GM18861 (cell line): ENCODE measurements around the gene SLC49A3.
"Not testable (repeated sequence)": the region's sequence is repeated elsewhere in the genome, so short reads cannot be mapped to it uniquely, and the experiment has no call there.

Experiments used
- ATAC-seq: cut with Tn5 transposase; IDR thresholded peaks from one replicate; pipeline ENCODE4 v1.9.1; 2021; ENCODE audit not compliant: unreplicated experiment

SLC49A3 gene

DNA sequence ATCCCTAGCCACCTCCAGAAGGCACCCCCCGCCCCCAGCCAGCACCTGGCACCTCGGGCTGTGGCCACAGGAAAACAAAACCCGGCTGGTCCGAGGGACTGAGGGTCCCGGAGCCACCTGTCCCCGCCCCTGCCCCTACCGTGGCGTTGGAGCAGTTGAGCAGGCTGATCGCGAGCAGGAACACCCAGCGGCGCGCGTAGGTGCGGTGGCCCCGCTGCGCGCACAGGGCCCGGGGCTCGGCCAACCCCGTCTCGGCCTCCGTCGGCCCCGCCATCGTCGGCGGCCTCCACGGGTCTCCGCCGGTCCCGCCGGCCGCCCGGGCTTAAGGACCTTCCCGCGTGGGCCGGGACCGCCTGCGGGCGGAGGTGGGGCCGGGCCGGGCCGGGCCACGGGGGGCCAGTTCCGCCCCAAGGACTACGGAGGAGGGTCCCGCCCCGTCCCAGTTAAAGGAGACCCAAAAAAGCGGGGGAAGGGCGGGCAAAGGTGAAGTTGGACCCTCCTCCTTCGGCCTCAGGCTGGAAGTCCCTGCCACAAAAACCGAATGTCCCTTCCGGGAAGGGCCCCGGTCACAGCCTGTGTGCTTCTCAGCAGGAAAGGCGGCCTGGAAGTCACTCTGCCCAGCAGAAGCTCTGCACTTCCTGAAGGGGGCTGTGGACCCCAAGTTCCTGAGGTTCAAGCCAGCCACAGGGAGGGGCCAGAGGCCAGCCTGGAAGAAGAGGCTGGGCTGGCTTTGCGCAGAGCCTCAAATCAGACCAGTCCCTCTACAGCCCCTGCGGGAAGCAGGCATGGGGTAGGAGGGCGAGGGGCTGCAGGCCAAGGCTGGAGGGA is at the start of gene SLC49A3:
SLC49A3 (minus strand) TSS at position 298 of the 828 bp plus-strand sequence; CDS start at position 274, 24 bp downstream.
- no peak for ATAC-seq

DNA sequence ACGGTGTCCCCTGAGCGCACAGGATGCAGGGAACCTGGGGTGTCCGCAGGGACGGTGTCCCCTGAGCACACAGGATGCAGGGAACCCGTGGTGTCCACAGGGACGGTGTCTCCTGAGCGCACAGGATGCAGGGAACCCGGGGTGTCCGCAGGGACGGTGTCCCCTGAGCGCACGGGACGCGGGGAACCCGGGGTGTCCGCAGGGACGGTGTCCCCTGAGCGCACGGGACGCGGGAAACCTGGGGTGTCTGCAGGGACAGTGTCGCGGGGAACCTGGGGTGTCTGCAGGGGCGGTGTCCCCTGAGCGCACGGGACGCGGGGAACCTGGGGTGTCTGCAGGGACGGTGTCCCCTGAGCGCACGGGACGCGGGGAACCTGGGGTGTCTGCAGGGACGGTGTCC is 47.6 kb upstream of the SLC49A3 start:
- not testable (repeated sequence) for ATAC-seq

DNA sequence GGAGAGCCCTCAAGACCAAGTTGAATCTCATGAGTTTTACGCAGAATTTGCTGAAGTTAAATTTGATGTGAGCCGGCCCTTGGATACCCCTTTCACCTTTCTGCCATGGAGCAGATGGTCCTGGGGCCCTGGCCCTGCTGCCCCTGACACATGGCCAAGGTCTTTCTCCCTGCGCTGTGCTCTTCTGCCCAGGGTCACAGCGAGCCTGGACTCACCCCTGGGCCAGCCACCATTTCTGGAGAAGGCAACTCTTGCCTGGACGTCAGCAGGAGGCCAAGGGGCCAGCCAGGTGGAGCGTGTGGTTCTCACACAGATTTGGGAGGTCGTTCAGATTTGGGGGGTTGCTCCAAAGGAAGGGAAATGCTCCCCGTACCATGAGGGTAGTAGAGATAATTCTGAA is 46.6 kb upstream of the SLC49A3 start:
- ATAC-seq = no peak

DNA sequence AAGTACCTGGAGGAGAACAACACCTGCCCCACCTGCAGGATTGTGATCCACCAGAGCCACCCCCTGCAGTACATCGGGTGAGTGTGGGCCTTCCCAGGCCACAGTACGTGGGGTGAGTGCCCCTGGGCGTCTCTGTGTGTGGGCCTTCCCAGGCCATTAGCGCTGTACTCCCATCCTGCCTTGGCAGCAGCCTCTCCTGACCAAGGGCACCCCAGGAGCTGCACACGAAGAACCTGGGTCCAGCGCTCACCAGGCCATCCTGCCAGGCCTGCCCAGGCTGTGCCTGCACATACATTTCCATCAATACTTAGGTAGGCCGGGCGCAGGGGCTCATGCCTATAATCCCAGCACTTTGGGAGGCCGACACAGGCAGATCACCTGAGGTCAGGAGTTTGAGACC is 46.0 kb upstream of the SLC49A3 start:
- ATAC-seq = no peak

DNA sequence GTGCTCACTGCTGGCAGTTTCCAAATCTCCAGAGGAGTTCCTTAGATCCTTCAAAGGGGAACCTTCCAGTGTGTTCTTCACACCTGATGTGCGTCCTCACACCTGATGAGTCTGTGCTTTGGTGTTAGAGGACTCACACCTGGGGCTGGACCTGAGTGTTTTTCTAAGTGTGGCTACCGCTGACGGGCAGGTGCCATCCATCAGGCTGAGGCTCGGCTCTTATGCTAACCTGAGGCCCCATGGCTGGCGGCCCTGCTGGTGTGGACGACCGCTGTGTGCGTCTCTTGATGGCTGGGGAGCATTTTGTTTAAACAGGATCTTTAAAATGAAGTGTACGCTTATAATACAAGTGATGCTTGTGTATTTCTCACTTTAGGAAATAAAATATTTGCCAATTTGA is 45.1 kb upstream of the SLC49A3 start:
- no peak for ATAC-seq

DNA sequence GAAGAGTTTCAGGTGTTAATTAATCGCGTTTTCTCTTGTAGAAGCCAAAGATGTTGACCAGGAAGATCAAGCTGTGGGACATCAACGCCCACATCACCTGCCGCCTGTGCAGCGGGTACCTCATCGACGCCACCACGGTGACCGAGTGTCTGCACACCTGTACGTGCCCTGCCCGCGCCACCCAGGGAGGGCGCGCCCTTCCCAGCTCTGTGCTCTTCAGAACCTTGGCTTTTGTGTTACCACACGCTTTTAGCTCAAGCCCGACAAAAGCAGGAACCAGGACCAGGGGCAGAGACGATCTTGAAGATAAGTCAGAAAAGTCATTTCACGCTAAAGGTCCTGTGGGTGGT is 44.7 kb upstream of the SLC49A3 start:
- no peak for ATAC-seq

DNA sequence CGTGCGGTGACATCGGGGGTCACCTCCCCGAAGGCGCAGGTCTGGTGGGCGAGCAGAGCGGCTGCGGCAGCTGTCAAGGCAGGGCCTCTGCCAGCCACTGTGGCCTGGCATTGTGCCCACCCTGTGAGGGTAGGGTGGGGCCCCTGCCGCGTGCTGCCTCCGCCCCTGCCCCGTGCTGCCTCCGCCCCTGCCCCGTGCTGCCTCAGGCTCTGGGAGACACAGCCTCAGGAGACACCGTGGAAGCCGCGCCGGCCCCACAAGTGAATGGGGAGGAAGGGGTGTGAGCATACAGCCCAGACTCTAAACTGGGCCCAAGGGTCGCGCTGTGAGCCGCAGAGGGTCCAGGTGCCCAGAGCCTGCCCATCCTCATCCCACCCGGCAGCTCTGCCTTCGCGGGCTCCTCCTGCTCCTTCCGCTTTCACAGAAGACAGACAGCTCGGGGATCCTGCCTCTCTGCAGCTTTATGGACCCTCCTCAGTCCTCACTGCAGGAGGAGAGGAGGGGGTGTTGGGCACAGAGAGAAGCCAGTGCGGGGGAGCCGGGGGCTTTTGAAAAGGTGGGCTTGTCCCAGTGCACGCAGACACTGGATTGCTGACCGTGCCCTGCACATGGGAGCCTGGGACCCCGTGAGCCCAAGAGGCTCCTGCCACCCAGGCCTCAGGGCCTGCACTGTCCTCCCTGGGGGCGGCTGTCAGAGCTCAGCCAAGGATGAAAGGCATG is 44.1 kb upstream of the SLC49A3 start:
- ATAC-seq = no peak

DNA sequence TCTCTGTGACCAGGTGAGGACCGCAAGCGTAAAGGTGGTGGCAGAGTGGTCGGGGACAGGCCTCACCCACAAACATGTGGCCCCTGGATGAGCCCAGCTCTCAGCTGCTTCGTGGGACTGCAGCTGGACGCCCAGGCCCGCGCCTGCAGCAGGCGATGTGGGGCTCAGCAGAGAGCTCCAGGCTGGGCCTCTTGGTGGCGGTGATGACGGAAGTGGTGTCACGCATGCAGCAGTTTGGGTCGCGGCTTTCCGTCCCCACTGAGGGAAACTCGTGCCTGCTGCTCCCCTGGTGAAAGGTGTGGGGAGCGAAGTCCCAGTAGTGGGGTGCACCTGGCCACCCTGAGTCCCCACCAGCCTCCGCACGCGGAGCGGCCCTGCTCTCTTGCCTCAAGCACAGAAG is 43.5 kb upstream of the SLC49A3 start:
- ATAC-seq = no peak

DNA sequence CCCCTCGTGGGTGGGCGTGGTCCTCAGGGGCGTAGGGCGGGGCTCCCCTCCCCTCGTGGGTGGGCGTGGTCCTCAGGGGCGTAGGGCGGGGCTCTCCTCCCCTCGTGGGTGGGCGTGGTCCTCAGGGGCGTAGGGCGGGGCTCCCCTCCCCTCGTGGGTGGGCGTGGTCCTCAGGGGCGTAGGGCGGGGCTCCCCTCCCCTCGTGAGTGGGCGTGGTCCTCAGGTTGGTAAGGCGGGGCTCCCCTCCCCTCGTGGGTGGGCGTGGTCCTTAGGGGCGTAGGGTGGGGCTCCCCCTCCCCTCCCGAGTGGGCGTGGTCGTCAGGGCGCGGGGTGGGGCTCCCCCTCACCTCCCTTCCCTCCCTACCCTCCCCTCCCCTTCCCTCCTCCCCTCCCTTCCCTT is 43.0 kb upstream of the SLC49A3 start:
- ATAC-seq = not testable (repeated sequence)

DNA sequence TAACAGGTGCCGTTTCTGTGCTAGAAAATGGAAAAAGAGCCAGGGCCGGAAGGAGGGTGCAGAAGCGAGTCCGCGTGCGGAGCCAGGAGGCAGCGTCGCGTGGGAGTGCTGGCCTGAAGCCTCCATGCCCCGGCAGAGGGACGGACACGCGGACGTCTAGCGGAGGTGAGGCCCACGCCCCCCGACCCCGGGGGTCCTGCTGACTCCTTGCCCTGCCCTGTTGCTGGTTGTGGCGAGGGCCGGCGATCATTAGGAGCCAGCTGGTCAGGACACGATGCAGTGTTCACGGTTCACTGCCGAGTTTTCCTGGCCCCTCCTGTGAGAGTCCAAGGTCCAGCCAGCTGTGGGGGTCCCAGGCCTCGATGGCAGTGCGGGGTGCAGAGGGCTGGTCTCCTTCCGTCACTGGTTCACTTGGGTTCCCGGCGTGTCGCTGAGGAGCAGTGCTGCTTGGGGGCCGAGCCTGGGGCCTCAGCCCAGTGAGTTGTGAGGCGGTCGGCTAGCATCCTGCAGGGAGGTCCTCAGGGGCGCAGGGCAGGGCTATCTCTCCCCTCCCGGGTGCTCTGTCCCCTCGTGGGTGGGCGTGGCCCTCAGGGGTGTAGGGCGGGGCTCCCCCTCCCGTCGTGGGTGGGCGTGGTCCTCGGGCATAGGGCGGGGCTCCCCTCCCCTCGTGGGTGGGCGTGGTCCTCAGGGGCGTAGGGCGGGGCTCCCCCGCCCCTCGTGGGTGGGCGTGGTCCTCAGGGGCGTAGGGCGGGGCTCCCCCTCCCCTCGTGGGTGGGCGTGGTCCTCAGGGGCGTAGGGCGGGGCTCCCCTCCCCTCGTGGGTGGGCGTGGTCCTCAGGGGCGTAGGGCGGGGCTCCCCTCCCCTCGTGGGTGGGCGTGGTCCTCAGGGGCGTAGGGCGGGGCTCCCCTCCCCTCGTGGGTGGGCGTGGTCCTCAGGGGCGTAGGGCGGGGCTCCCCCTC is 42.3 kb upstream of the SLC49A3 start:
- not testable (repeated sequence) for ATAC-seq

DNA sequence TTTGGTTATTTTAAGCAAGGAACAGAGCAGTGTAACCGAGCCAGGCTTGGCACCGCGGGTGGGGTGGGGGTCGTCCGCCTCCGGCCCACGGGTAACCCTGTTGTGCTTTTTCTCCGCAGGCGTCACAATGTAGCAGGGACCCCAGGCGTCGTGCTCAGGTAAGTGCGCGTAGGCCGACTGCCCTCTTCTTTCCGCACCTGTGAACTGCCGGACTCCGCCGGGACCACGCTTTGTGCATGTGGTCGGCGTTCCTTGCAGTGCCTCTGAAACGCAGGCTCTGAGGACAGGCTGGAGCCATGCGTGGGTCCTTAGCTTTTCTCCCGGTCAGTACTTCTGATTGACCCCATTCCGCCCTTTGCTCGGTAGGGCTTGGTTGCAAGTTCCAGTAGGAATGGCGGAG is 41.6 kb upstream of the SLC49A3 start:
- no peak for ATAC-seq

DNA sequence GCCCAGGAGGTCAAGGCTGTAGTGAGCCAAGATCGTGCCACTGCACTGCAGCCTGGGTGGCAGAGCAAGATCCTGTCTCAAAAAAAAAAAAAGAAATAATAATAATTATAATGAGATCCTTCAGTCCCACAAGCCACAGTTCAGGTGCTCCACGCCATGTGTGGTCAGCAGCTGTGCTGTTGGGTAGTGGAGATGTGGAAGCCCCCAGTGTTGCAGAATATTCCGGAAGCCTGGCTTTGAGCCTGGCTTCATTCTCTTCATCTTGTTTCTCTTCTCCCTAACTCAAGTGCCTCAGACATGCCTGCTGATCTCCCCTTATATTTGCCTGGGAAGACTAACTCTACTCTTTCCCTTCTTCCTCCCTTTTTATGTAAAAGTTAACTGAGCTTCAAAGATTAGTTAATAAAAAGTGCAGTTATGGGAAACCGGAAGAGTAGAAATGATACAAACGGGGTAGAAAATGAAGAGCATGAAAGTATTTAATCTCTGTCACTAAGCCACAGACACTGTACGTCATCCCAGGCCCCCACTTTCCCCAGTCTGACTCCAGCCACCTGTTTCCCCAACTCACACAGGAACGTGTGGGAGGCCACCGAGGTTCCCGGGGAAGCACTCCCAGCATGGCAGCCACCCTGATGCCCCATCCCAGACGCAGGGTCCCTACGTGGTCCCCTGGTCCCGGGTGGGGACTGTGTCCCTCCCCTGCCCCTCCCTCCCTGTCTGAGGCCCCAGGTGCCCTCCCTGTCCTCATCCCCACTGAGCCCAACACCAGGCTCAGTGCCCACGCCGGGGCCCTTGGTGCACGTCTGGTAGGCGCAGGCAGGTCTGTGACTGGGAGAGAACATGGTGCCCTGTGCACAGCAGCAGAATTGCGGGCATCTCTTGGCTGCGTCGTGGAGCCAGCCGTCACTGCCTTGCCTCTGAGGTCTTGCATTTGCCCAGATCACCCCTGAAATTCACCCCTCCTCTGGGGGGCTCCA is 40.7 kb upstream of the SLC49A3 start:
- ATAC-seq = no peak

DNA sequence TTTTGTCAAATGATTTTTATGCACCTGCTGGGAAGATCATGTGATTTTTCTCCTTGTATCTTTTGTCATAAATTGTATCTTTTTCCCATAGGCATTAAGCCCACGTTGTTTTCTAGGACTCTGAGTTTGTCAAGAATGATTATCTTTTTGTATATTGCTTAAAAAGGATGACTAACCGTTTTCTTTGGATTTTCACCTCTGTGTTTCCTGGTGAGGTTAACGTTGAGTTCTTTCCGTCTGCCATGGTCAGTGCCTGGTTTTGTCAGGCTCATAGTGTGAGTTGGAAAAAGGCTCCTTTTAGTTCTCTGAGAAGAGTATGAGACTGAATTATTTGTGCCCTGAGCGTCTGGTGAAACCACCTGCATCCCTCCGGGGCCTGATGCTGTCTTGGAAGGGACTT is 38.6 kb upstream of the SLC49A3 start:
- no peak for ATAC-seq

DNA sequence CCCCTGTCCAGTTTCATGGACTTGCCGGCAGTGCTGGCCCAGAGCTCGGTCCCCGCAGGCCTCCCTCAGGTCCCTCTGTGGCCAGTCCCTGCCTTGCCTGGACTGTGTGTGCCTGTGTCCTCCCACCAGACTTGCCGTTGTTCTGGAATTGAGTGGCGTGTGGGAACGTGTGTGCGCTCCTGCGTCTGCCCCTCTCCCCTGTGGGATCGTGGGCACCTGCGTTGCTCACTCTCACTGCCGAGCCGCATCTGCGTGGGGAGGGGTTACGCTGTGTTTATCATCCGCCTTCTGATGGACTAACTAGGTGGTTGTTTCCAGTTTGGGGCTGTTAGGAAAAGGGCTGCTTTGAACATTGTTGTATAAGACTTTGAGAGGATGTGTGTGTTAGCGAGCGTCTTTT is 37.9 kb upstream of the SLC49A3 start:
- ATAC-seq = no peak

DNA sequence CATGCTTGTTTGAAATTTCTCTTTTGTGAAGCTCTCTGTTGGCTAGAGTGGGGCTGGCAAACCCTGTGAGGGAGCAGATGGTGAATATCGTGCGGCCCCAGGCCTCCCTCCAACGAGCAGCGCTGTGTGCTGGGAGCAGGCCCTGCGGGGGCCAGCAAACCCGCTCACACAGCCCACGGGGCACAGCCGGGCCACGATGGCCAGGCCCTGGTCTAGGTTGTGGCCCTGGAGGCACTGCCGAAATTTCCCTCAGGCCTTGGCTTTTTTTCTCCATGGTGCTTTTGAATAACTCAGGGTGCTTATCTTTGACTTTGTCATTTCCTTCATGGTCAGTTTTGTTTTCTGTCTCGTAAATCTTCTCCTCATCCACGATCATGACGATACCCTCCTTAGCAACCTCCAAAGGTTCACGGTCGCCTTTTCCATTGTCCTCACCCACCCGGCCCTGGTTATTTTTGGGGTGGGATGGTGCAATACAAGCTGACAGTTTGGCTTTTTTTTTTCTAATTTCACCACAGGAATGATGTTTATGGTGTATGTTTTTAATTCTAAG is 37.4 kb upstream of the SLC49A3 start:
- ATAC-seq = no peak

DNA sequence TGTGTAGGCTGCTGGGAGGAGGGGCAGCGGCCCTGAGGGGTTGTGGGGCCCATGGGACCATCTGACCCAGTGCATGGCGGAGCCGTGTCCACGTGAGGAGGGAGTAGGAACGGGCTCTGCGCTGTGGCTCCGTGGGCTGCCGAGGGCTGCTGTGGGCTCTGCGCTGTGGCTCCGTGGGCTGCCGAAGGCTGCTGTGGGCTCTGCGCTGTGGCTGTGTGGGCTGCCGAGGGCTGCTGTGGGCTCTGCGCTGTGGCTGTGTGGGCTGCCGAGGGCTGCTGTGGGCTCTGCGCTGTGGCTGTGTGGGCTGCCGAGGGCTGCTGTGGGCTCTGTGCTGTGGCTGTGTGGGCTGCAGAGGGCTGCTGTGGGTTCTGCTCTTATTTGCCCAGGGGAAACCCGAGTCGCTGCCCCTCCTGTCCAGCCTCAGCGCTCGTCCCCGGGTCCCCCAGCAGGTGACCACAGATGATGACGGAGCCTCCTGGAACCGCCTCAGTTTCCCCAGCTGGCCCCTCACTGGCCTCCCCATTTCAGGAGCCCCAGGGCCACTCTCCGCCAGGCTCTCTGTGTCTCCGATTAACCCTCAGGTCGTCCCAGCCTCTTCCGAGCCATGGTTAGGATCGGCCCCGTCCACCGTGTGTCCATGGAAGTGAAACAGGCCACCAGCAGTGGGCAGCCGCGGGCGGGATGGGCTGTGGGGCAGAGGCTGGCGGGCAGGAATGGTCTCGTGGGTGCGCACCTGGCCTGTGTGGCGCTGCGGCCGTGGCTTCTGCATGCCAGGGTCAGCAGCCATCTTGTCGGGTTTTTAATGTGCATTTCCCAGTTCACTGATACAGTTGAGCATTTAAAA is 36.7 kb upstream of the SLC49A3 start:
- ATAC-seq = no peak

DNA sequence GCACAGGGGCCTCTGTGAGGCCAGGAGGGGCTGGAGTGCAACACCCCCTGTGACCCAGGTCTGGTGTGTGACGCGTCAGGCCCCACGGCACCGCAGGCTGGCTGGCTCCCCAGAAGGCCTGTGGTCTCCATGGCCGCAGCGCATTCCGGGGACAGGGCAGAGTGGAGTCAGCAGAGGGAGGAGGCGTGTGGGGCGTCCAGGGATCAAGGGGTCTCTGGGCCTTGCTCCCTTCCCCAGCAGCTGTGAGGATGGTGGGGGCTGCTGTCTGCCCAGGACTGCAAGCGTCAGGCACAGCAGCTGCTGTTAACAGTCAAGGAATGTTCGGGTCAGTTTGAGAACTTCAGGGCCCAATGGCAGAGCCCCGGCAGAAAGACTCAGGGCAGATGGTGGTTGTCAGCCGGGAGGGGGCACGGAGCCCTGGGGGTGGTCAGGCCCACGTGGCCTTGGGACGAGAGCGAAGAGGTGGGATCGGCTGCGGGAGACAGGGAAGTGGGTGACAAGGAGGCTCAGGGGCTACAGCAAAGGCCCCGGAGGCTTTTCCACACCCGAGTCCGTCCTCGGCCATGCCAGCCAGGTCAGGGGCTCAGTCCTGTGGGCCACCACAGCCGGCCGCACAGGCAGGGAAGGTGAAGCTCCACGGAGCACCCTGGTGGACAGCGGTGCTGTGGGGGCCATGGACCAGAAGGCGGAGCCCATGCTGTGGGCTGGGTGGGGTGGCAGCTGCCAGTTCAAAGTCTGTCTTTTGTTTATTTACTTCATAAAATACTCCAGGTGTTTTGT is 35.0 kb upstream of the SLC49A3 start:
- ATAC-seq = no peak

DNA sequence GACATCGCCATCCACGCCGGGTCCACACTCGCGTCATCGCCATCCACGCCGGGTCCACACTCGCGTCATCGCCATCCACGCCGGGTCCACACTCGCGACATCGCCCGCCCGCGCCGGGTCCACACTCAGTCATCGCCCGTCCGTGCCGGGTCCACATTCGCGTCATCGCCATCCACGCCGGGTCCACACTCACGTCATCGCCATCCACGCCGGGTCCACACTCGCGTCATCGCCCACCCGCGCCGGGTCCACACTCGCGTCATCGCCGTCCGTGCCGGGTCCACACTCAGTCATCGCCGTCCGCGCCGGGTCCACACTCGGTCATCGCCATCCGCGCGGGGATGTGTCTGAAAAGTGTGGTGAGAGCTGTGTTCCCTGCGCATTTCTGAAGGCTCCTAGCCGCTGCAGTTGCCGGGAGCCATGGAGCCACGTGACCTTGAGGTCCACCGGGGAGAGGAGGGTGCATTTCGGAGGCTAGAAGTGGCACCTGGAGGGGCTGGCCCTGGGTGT is 34.0 kb upstream of the SLC49A3 start:
- ATAC-seq = no peak
